Mammary epithelial cell (primary cell): ENCODE measurements around the gene MYBPH.
A peak's percentile ranks its signal among the peaks of the same experiment; 100 is the strongest.

Experiments used
- CTCF ChIP-seq, 2 donors: IDR thresholded peaks in 1 of 2; conservative IDR thresholded peaks in 1 of 2; 2 replicates each; pipeline ENCODE4 v1.5.1; 2011 to 2012; ENCODE audit warnings: inconsistent platforms in 2 of 2, low read length in 2 of 2, mild to moderate bottlenecking in 2 of 2, control low read depth in 1 of 2, low read depth in 1 of 2; ENCODE audit not compliant: insufficient read depth in 1 of 2; ENCODE audit errors: extremely low read depth in 1 of 2
- EZH2 ChIP-seq: IDR thresholded peaks from 2 replicates; pipeline ENCODE4 v1.6.1; 2012; ENCODE audit warnings: low read length, inconsistent platforms, borderline replicate concordance

- TF ChIP-seq CTCF (conservative IDR thresholded peaks at IDR 0.05 in 1 of 2, IDR thresholded peaks at IDR 0.05 in 1 of 2; ENCODE audit: extremely low read depth in 1 of 2, insufficient read depth in 1 of 2, low read depth in 1 of 2, low read length in 2 of 2): peak; percentile 64 to 66
- TF ChIP-seq EZH2: no peak
Measured at GRCh38 chr1:203216274-203217138, 40.9 kb upstream of the MYBPH start.
